ENCODE data around the gene DAPK2.

- TF ChIP-seq CHD2 (IDR thresholded peaks at IDR 0.05; ENCODE audit: low read length, partially characterized antibody) (no peak), CTCF (IDR thresholded peaks at IDR 0.05) (no peak), MAX (IDR thresholded peaks at IDR 0.05; ENCODE audit: low read depth) (no peak), JUND (IDR thresholded peaks at IDR 0.05) (no peak), TAF1 (IDR thresholded peaks at IDR 0.05; ENCODE audit: borderline replicate concordance, low read depth, low read length) (no peak), TEAD4 (IDR thresholded peaks at IDR 0.05; ENCODE audit: borderline replicate concordance, insufficient read depth) (no peak), SIN3A (IDR thresholded peaks at IDR 0.05; ENCODE audit: borderline replicate concordance, low read depth, low read length) (no peak), EZH2phosphoT487 (IDR thresholded peaks at IDR 0.05; ENCODE audit: borderline replicate concordance, low read depth) (no peak), EP300 (IDR thresholded peaks at IDR 0.05; ENCODE audit: borderline replicate concordance in 1 of 2, low read depth in 1 of 2, low read length in 1 of 2) (no peak), ELF1 (IDR thresholded peaks at IDR 0.05) (no peak), POLR2AphosphoS5 (IDR thresholded peaks at IDR 0.05; ENCODE audit: low read depth, low read length) (no peak), ZBTB33 (IDR thresholded peaks at IDR 0.05; ENCODE audit: borderline replicate concordance, low read depth) (no peak), PBX3 (IDR thresholded peaks at IDR 0.05) (no peak), YY1 (IDR thresholded peaks at IDR 0.05; ENCODE audit: low read depth) (no peak)
Measured at GRCh38 chr15:64009798-64010261, 36.5 kb downstream of the DAPK2 start.

Data from SK-N-SH (cell line).